K562 treated with DMSO at 1 percent for 12 hours (cell line): ENCODE results near the gene CCDC74B. TPM values are rescaled to one million over a fixed set of nuclear protein-coding genes. Genes with fewer than 3 reads are reported as not detected.

ENCODE experiments used
- total RNA-seq: library from RNA; unstranded; fragments of 300-600 nt; gene quantifications from 2 replicates; pipeline ENCODE4 v1.2.3, GENCODE V29; 2022; ENCODE audit not compliant: insufficient read depth

Gene CCDC74B
- total RNA-seq = 0.23 and 5.7 TPM in 2 replicates

GRCh38 chr2:130145006-130145414 lies at the start of gene CCDC74B:
CCDC74B (minus strand) TSS chr2:130145112; CDS start chr2:130144996, 116 bp downstream.

GRCh38 chr2:130181880-130182682 lies 37.2 kb upstream of the CCDC74B start, which contains the start of gene MZT2B:
MZT2B (plus strand) TSS chr2:130182262; CDS start chr2:130182283, 21 bp downstream.

GRCh38 chr2:130181325-130181879 lies 36.5 kb upstream of the CCDC74B start, which contains the start of gene SMPD4:
SMPD4 (minus strand) TSS chr2:130181602; CDS start chr2:130176592, 5,010 bp downstream.

GRCh38 chr2:130129120-130129829 lies 15.6 kb downstream of the CCDC74B start, which contains the start of gene POTEF:
POTEF (minus strand) TSS chr2:130129222; CDS start chr2:130120515, 8,707 bp downstream.

Other genes with a start within 250 kb of the CCDC74B start
- gene RAB6C, start 165.4 kb downstream of the CCDC74B start, total RNA-seq = not detected in 2 replicates
- gene POTEF, start 15.9 kb downstream of the CCDC74B start, total RNA-seq = not detected in 2 replicates
- gene SMPD4, start 36.5 kb upstream of the CCDC74B start, total RNA-seq = 34.6 and 75.8 TPM in 2 replicates
- gene MZT2B, start 37.1 kb upstream of the CCDC74B start, total RNA-seq = 336 and 573 TPM in 2 replicates
- not detected in 2 replicates for gene TUBA3E, start 53.3 kb upstream of the CCDC74B start, total RNA-seq
- gene IMP4, start 197.8 kb upstream of the CCDC74B start, total RNA-seq = 62.1 and 77.8 TPM in 2 replicates
- 25.3 and 46.4 TPM in 2 replicates for gene PTPN18, start 210.9 kb upstream of the CCDC74B start, total RNA-seq